ENCODE data around the gene CNNM2.

CNNM2 gene

DNA sequence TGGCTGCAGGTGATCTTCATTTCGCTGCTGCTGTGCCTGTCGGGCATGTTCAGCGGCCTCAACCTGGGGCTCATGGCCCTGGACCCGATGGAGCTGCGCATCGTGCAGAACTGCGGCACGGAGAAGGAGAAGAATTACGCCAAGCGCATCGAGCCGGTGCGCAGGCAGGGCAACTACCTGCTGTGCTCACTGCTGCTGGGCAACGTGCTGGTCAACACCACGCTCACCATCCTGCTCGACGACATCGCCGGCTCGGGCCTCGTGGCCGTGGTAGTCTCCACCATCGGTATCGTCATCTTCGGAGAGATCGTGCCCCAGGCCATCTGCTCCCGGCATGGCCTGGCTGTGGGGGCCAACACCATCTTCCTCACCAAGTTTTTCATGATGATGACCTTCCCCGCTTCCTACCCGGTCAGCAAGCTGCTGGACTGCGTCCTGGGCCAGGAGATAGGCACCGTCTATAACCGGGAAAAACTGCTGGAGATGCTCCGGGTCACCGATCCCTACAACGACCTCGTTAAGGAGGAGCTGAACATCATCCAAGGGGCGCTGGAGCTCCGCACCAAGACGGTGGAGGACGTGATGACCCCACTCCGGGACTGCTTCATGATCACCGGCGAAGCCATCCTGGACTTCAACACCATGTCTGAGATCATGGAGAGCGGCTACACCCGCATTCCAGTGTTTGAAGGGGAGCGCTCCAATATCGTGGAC is 1.3 kb downstream of the CNNM2 start:
- TF ChIP-seq TAF1 (IDR thresholded peaks at IDR 0.05; ENCODE audit: borderline replicate concordance, insufficient read depth, low read length) (no peak), FOXP2 (optimal IDR thresholded peaks at IDR 0.05; ENCODE audit: borderline replicate concordance, extremely low read depth, extremely low read length, insufficient read depth) (no peak), SIN3A (IDR thresholded peaks at IDR 0.05; ENCODE audit: borderline replicate concordance, insufficient read depth, low read length) (no peak), POLR2AphosphoS5 (IDR thresholded peaks at IDR 0.05; ENCODE audit: low read depth, low read length) (no peak)
- TF ChIP-seq, protein P1, sequence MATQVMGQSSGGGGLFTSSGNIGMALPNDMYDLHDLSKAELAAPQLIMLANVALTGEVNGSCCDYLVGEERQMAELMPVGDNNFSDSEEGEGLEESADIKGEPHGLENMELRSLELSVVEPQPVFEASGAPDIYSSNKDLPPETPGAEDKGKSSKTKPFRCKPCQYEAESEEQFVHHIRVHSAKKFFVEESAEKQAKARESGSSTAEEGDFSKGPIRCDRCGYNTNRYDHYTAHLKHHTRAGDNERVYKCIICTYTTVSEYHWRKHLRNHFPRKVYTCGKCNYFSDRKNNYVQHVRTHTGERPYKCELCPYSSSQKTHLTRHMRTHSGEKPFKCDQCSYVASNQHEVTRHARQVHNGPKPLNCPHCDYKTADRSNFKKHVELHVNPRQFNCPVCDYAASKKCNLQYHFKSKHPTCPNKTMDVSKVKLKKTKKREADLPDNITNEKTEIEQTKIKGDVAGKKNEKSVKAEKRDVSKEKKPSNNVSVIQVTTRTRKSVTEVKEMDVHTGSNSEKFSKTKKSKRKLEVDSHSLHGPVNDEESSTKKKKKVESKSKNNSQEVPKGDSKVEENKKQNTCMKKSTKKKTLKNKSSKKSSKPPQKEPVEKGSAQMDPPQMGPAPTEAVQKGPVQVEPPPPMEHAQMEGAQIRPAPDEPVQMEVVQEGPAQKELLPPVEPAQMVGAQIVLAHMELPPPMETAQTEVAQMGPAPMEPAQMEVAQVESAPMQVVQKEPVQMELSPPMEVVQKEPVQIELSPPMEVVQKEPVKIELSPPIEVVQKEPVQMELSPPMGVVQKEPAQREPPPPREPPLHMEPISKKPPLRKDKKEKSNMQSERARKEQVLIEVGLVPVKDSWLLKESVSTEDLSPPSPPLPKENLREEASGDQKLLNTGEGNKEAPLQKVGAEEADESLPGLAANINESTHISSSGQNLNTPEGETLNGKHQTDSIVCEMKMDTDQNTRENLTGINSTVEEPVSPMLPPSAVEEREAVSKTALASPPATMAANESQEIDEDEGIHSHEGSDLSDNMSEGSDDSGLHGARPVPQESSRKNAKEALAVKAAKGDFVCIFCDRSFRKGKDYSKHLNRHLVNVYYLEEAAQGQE (IDR thresholded peaks at IDR 0.05; ENCODE audit: insufficient read depth in 1 of 2, low read depth in 2 of 2, low read length in 2 of 2) = no peak

DNA sequence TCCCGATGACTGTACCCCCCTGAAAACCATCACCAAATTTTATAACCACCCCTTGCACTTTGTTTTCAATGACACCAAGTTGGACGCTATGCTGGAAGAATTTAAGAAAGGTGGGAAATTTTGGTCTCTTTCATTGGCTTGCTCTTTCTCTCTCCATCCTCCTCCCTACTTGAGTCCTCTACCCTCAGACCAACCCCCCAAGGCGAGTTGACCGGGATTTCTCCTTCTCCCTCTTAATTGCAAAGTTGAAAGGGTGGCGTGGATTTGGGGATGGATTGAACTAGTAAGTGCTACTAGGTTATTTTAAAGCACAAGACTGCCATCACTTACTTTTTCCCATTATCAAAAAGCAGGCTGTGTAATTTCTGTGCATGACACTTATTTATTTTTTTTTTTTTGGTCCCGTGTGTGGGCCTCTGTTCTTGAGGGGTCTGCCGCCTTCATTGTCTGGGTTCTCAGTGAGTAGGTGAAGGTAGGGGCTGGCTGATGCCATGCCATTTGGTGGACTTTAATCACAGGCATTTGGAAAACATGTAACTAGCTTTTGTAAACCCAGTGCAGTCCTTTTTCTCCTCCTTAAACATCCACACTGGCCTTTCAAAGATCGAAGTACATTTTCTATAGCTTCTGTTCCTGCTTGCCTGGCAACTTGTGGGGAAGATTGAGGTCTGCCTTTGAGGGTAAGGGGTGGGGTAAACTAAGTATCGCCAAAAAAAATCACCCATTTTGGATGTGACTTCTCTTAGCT is 2.1 kb downstream of the CNNM2 start:
- no peak for TF ChIP-seq TAF1 (IDR thresholded peaks at IDR 0.05; ENCODE audit: borderline replicate concordance, insufficient read depth, low read length)
- no peak for TF ChIP-seq SIN3A (IDR thresholded peaks at IDR 0.05; ENCODE audit: borderline replicate concordance, insufficient read depth, low read length)
- TF ChIP-seq POLR2AphosphoS5 (IDR thresholded peaks at IDR 0.05; ENCODE audit: low read depth, low read length) = no peak
- TF ChIP-seq, protein P1 (IDR thresholded peaks at IDR 0.05; ENCODE audit: insufficient read depth in 1 of 2, low read depth in 2 of 2, low read length in 2 of 2) = no peak
- TF ChIP-seq FOXP2 (optimal IDR thresholded peaks at IDR 0.05; ENCODE audit: borderline replicate concordance, extremely low read depth, extremely low read length, insufficient read depth) = no peak

DNA sequence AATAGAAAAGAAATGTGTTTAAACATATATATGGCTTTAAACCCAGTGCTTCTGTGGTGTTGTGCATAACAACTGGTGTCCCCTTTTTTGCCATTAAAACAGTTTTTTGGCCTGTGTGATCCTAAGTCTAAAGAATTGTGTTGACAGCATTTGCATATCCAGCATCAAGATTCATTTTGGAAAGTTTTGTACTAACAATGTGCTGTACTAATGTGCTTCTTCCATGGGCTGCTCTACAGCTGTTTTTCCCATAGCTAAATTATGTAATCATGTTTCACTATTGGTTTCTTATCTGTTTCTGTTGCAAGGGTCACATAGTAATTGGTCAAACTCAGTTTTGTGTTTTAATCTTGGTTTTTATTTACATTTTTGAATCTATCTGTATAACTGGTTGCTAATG is 5.5 kb downstream of the CNNM2 start:
- TF ChIP-seq TAF1 (IDR thresholded peaks at IDR 0.05; ENCODE audit: borderline replicate concordance, insufficient read depth, low read length) = no peak
- no peak for TF ChIP-seq FOXP2 (optimal IDR thresholded peaks at IDR 0.05; ENCODE audit: borderline replicate concordance, extremely low read depth, extremely low read length, insufficient read depth)
- no peak for TF ChIP-seq SIN3A (IDR thresholded peaks at IDR 0.05; ENCODE audit: borderline replicate concordance, insufficient read depth, low read length)
- TF ChIP-seq, protein P1 (IDR thresholded peaks at IDR 0.05; ENCODE audit: insufficient read depth in 1 of 2, low read depth in 2 of 2, low read length in 2 of 2) = no peak
- no peak for TF ChIP-seq POLR2AphosphoS5 (IDR thresholded peaks at IDR 0.05; ENCODE audit: low read depth, low read length)

DNA sequence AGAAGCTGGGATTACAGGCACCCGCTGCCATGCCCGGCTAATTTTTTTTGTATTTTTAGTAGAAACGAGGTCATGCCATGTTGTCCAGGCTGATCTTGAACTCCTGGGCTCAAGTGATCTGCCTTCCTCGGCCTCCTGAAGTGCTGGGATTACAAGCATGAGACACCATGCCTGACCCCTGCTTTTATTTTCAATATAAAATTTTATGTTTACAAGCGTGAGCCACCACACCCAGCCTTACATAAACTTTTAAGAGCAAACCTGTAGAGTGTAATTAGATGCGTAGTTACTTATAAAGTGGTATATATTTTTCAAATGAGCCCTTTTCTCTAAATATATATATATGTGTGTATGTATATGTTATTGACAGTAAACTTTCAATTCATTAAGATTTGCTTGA is 8.7 kb downstream of the CNNM2 start:
- no peak for TF ChIP-seq TAF1 (IDR thresholded peaks at IDR 0.05; ENCODE audit: borderline replicate concordance, insufficient read depth, low read length)
- TF ChIP-seq POLR2AphosphoS5 (IDR thresholded peaks at IDR 0.05; ENCODE audit: low read depth, low read length) = no peak
- no peak for TF ChIP-seq FOXP2 (optimal IDR thresholded peaks at IDR 0.05; ENCODE audit: borderline replicate concordance, extremely low read depth, extremely low read length, insufficient read depth)
- TF ChIP-seq, protein P1 (IDR thresholded peaks at IDR 0.05; ENCODE audit: insufficient read depth in 1 of 2, low read depth in 2 of 2, low read length in 2 of 2) = no peak
- no peak for TF ChIP-seq SIN3A (IDR thresholded peaks at IDR 0.05; ENCODE audit: borderline replicate concordance, insufficient read depth, low read length)

All from PFSK-1 (cell line).